Hepatocyte (in vitro differentiated cells): Measurements from ENCODE around the gene CYB561D2. TPM values are rescaled to one million over a fixed set of nuclear protein-coding genes. Genes with fewer than 3 reads are reported as not detected.

Experiments
- DNase-seq: peaks from one replicate; pipeline ENCODE4 v3.0.0-alpha.2; 2016; ENCODE audit warnings: low spot score
- H2AFZ ChIP-seq: fragments of 200-600 bp; sonication (generic); 2 replicates; pipeline ENCODE4 v1.6.0; 2016; ENCODE audit warnings: antibody characterized with exemption, mild to moderate bottlenecking
- H3K27ac ChIP-seq: fragments of 200-600 bp; sonication (generic); 2 replicates; pipeline ENCODE4 v1.5.1; 2016; ENCODE audit warnings: mild to moderate bottlenecking
- H3K27me3 ChIP-seq: fragments of 200-600 bp; sonication (generic); 2 replicates; pipeline ENCODE4 v1.6.1; 2016
- H3K36me3 ChIP-seq: fragments of 200-600 bp; sonication (generic); replicated peaks from 2 replicates; pipeline ENCODE4 v1.5.1; 2016; ENCODE audit warnings: low read depth; ENCODE audit not compliant: insufficient read depth
- H3K4me1 ChIP-seq: fragments of 200-600 bp; sonication (generic); 2 replicates; pipeline ENCODE4 v1.5.1; 2016; ENCODE audit warnings: mild to moderate bottlenecking, moderate library complexity; ENCODE audit not compliant: insufficient read depth
- H3K4me2 ChIP-seq: fragments of 200-600 bp; sonication (generic); 2 replicates; pipeline ENCODE4 v1.6.0; 2016
- H3K4me3 ChIP-seq: fragments of 200-600 bp; sonication (generic); 2 replicates; pipeline ENCODE4 v1.5.1; 2016; ENCODE audit warnings: mild to moderate bottlenecking
- H3K79me2 ChIP-seq: fragments of 200-600 bp; sonication (generic); 2 replicates; pipeline ENCODE4 v1.6.0; 2017; ENCODE audit warnings: mild to moderate bottlenecking
- H3K9me2 ChIP-seq: fragments of 200-600 bp; sonication (generic); replicated peaks from 2 replicates; pipeline ENCODE4 v1.6.0; 2017; ENCODE audit warnings: mild to moderate bottlenecking; ENCODE audit not compliant: insufficient read depth
- H3K9me3 ChIP-seq: fragments of 200-600 bp; sonication (generic); 2 replicates; pipeline ENCODE4 v1.5.1; 2016; ENCODE audit warnings: low read depth, mild to moderate bottlenecking
- H4K20me1 ChIP-seq: fragments of 200-600 bp; sonication (generic); 2 replicates; pipeline ENCODE4 v1.6.0; 2016; ENCODE audit warnings: mild to moderate bottlenecking; ENCODE audit not compliant: insufficient read depth, poor library complexity, severe bottlenecking
- EZH2 ChIP-seq: fragments of 200-600 bp; sonication (generic); IDR thresholded peaks from 2 replicates; pipeline ENCODE4 v1.6.1; 2016; ENCODE audit warnings: antibody characterized with exemption, mild to moderate bottlenecking, borderline replicate concordance
- EZH2phosphoT487 ChIP-seq: fragments of 200-600 bp; sonication (generic); IDR thresholded peaks from one replicate; pipeline ENCODE4 v1.6.1; 2018; ENCODE audit warnings: antibody characterized with exemption, mild to moderate bottlenecking, low read depth, moderate library complexity; ENCODE audit not compliant: unreplicated experiment, severe bottlenecking
- WGBS: methylation state at CpG from one replicate; pipeline ENCODE4 v1.1.6; 2016; ENCODE audit warnings: low lambda C conversion rate; ENCODE audit errors: missing lambda C conversion rate; 5-methylcytosine and 5-hydroxymethylcytosine counted together
- polyA plus RNA-seq: library from polyadenylated mRNA; unstranded; fragments of >200 nt; fragmentation: Nextera tagmentation; extraction: Ambion mirVana; gene quantifications from 2 replicates; pipeline ENCODE4 v1.2.1, GENCODE V29; 2016
- total RNA-seq: library from RNA; depleted of rRNA; stranded (reverse); fragments of >200 nt; gene quantifications from 2 replicates; pipeline ENCODE4 v1.2.3, GENCODE V29; 2014
- TF ChIP-seq, protein P1 (sequence below): fragments of 200-600 bp; sonication (generic); IDR thresholded peaks from 2 replicates; pipeline ENCODE4 v1.5.1; 2016; ENCODE audit warnings: antibody characterized with exemption, mild to moderate bottlenecking; ENCODE audit not compliant: poor library complexity

Gene CYB561D2
- total and polyA plus RNA-seq, 2 experiments from 2014 or later = 37.3 to 40.5 TPM

DNA sequence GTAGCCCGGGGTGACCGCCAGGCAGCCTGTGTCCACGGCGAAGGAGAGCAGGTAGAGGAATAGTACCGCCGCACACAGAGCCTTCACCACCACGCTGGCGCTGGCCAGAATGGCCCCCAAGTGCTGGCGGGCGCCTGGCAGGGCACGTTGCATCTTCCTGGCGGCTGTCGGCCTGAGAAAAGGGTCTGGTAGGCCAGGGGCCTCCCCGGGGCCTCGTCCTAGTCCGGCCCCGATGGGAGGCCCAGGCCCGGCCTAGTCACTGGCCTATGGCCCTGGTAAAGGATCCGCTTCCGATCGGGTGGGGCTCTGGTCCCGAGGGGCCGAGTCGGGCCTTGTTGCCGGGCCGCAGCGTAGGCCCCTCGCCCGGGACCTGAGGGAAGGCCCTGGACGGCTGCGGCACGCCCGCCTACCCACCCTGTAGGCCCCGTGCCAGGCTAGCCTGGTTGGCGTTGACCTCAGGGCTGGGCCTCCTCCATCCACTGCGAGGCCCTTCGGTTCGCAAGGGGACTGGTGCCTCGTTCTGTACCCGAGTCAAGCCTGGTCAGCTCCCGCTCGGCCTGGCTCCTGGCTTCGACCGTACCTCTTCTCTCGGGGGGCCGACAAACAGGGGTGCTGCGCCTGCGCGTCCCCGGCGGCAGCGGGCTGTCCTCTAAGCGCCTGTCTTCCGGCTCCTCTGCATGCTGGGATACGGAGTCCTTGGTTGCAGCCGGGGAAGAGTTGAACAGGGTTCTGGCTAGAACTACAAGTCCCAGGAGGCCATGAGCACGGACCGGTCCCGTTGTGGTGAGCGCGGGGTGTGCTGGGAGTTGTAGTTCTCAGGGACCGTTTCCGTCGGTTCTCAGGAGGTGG is 8.5 kb downstream of the CYB561D2 start, which contains the start of gene TMEM115:
TSS of gene TMEM115 (minus strand) at position 611 of the 849 bp plus-strand sequence. CDS start at position 153, 458 bp downstream.
- Histone ChIP-seq H3K79me2 (peaks cover 43% of the 10 kb centered on the region), H3K9me3 (no peaks in the 10 kb centered on the region), H3K36me3 (no peaks in the 10 kb centered on the region), H3K4me2 (peak within 1 kb of the TSS; percentile 99), H3K4me3 (peak within 1 kb of the TSS; percentile 74), H3K4me1 (peaks cover 27% of the 10 kb centered on the region), H3K27me3 (no peaks in the 10 kb centered on the region), H3K9me2 (no peaks in the 10 kb centered on the region), H2AFZ (peak within 1 kb of the TSS; percentile 28), H4K20me1 (peaks cover 38% of the 10 kb centered on the region), H3K27ac (peak within 1 kb of the TSS; percentile 82)
- 8% methylated on average over 64 of the region's 64 CpGs for WGBS
- TF ChIP-seq EZH2phosphoT487 = no peak
- no peak for TF ChIP-seq EZH2
- TF ChIP-seq, protein P1, sequence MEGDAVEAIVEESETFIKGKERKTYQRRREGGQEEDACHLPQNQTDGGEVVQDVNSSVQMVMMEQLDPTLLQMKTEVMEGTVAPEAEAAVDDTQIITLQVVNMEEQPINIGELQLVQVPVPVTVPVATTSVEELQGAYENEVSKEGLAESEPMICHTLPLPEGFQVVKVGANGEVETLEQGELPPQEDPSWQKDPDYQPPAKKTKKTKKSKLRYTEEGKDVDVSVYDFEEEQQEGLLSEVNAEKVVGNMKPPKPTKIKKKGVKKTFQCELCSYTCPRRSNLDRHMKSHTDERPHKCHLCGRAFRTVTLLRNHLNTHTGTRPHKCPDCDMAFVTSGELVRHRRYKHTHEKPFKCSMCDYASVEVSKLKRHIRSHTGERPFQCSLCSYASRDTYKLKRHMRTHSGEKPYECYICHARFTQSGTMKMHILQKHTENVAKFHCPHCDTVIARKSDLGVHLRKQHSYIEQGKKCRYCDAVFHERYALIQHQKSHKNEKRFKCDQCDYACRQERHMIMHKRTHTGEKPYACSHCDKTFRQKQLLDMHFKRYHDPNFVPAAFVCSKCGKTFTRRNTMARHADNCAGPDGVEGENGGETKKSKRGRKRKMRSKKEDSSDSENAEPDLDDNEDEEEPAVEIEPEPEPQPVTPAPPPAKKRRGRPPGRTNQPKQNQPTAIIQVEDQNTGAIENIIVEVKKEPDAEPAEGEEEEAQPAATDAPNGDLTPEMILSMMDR = no peak
- peak; percentile 98 for DNase-seq

DNA sequence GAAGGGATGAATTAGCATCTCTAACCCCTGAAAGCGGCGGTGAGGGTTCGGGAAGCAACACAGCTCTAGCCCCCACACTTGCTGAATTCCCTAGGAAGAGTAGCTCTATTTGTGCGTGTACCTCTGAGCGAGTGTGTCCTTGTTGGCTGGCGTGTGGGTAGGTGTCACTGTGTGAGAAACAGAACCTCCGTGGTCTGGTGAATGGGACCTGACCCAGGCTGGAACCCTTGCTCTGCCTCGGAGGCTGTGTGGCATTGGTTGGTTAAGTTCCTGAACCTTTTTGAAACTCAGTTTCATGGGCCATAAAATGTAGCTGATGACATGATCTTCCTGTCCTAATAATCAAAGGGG is 9.1 kb downstream of the CYB561D2 start:
- Histone ChIP-seq H3K36me3 (no peaks in the 10 kb centered on the region), H3K79me2 (peaks cover 43% of the 10 kb centered on the region), H3K9me3 (no peaks in the 10 kb centered on the region), H2AFZ (peak overlapping the region; percentile 8), H3K4me2 (peak overlapping the region; percentile 65), H3K27ac (no peak overlapping the region), H3K9me2 (no peaks in the 10 kb centered on the region), H3K4me1 (peaks cover 27% of the 10 kb centered on the region), H3K4me3 (no peak overlapping the region), H3K27me3 (no peaks in the 10 kb centered on the region), H4K20me1 (peaks cover 38% of the 10 kb centered on the region)
- no peak for DNase-seq
- 20% methylated on average over 8 of the region's 8 CpGs for WGBS
- TF ChIP-seq, protein P1 = no peak
- TF ChIP-seq EZH2phosphoT487 = no peak
- TF ChIP-seq EZH2 = no peak

DNA sequence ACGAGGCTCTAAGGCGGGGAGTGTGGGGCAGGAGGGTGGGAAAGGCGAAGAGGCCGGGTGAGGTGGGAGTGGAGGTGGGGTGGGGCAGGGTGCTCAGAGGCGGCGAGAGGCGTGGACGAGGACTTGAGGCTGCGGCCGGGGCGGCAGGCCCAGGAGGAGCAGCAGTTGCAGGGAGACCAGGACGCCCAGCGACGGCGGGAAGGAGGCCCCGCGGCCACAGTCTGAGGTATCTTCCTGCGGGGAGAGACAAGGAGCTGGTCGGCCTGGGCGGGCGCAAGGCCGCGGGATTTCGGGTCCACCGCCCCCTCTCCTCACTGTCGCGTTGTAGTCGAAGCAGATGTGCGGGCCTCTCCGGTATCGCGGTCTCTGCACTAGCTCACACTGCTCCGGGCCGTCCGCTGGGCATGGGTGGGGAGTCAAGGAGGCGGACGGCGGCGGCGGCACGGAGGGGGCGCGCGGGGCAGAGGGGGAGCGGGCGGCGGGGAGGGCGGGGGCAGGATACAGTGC is 14.0 kb downstream of the CYB561D2 start:
- Histone ChIP-seq H3K36me3 (no peaks in the 10 kb centered on the region), H3K27me3 (no peaks in the 10 kb centered on the region), H4K20me1 (no peaks in the 10 kb centered on the region), H3K4me3 (peak overlapping the region; percentile 37), H3K9me3 (no peaks in the 10 kb centered on the region), H3K27ac (peak overlapping the region; percentile 52), H3K79me2 (no peaks in the 10 kb centered on the region), H3K4me2 (peak overlapping the region; percentile 93), H2AFZ (peak overlapping the region; percentile 88), H3K4me1 (no peaks in the 10 kb centered on the region), H3K9me2 (no peaks in the 10 kb centered on the region)
- peak; percentile 58 for DNase-seq
- TF ChIP-seq EZH2 (no peak), EZH2phosphoT487 (no peak)
- TF ChIP-seq, protein P1 = no peak
- 7% methylated on average over 42 of the region's 48 CpGs for WGBS
